Measurements from ENCODE around the gene SFT2D3. TPM values are rescaled to one million over a fixed set of nuclear protein-coding genes. Genes with fewer than 3 reads are reported as not detected.
A peak's percentile ranks its signal among the peaks of the same experiment; 100 is the strongest.

Gene SFT2D3
- total RNA-seq, 2 donors from 2014 or later = 2.6 to 3.5 TPM

DNA sequence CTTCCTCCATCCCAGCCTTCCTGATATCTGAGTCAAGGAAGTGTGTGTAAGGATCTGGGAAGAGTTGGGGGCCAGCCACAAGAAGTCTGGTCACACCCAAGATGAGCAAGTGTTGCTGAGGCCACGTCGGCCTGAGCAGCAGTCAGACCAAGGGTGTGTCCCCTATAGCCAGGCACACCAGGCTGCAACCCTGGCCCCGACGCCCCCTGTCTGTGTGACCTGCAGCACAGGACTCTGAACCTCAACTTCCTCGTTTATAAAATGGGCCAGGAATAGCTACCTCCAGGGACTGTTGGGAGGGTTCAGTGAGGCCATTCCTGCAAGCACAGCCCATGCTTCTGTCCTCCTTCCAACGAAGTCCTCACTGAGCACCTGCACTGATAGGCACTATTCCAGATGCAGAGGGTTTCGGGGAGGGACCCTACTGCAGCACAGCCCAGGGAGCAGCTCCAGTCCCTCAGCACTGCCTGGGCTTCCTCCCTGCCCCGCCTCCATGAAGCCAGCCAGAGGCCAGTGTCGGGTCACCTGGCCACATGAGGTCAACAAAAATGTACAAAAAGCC is 39.3 kb upstream of the SFT2D3 start:
- DNase-seq (ENCODE audit: low spot score in 2 of 2) (no peak), ATAC-seq (no peak)
- Mint-ChIP-seq H3K9me3 (no peaks in the 10 kb centered on the region), H3K36me3 (no peaks in the 10 kb centered on the region), H3K27ac (no peak overlapping the region)

DNA sequence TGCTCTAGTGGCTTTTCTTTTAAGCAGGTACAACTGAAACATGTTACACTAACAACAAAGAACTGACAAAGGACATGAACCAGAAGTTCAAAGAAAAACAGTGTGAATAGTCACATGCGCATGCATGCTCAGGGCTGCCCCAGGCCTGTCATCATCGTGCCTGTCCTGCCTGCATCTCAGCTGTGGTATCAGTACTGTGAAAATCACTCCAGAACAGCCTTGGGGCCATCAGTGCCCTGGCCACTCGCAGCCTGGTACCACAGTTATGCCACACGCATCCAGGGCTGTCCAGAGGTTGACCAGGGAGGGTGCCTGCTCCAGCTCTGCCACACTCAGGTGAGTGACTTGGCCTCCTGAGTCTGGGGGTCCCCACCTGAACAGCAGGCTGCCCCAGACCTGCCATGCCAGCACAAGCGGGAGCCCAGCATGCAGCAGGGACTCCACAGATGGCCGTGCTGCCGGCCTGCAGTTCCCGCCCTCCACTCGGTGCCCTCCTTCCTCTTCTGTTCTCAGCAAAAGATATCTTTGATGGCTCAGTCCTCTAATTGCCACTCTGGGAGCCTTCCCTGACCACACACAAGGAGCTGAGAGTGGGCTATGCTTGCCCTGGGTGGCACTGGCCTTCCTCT is 38.2 kb upstream of the SFT2D3 start:
- ATAC-seq = no peak
- DNase-seq (ENCODE audit: low spot score in 2 of 2) = peak in 1 of 2 donors; percentile 42
- Mint-ChIP-seq H3K36me3 (no peaks in the 10 kb centered on the region), H3K9me3 (no peaks in the 10 kb centered on the region), H3K27ac (no peak overlapping the region)

DNA sequence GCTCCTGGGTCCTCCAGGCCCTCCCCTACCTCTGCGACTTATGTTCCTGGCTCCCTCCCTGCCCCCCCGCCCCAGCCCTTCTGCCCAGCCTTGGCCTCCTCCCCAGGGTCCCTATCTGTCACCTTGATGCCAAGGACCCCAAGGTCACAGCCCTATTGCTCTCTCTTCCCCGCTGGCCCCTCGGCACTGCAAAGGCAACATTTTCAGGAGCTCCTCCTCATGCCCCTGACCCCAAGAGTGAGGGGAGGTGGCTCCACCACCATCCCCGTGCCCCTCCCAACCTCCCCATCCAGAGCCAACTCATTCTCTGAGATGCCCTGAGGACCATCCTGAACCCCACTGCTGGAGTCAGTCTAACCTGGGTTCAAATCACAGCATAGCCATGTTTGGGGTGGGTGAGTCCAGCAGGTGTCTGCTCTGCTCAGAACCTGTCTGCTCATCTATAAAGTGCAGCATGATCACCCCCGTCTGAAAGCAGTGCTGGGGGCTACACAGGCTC is 37.7 kb upstream of the SFT2D3 start:
- DNase-seq (ENCODE audit: low spot score in 2 of 2) (peak in 1 of 2 donors; percentile 33), ATAC-seq (no peak)
- Mint-ChIP-seq H3K27ac (no peak overlapping the region), H3K36me3 (no peaks in the 10 kb centered on the region), H3K9me3 (no peaks in the 10 kb centered on the region)

DNA sequence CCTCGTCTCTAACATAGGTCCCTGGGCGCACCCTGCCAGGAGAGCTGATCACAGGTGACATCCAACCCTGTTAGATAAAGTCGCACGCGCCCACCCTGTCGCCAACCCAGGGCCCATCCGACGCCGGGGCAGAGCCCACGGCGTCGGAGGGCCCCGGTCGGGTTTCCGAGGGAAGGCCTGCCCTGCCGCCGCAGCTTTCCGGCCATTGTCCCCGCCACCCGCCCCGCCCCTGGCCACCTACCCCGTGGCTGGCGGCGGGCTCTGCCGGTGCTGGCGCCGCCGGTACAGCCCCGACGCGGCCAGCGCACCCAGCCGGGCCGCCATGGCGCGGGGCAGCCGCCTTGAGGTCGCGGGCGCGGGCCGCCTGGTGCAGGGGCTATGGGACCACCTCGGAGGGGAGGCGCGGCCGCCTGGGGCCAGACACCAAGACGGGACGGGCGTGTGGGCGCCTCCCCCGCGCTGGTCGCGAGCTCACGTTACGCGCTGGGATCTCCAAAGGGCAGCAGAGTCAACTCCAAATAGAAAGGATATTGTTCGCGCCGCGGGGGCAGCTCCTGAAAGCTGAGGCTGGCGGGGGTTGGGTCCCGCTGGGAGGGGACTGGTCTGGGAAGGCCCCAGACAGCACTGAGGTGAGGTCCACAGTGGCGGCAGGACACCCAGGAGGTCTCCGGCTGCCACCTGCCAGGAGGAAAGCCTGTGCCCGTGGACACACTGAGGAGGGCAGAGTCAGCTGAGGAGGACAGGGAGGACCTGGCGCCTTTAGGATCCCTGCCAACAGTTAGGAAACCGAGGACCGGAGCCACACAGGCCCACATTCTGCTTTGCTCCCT is 37.0 kb upstream of the SFT2D3 start:
- H3K27ac Mint-ChIP-seq = no peak overlapping the region
- H3K9me3 Mint-ChIP-seq = no peaks in the 10 kb centered on the region
- DNase-seq (ENCODE audit: low spot score in 2 of 2) (peak in 1 of 2 donors; percentile 44), ATAC-seq (no peak)
- H3K36me3 Mint-ChIP-seq = no peaks in the 10 kb centered on the region

DNA sequence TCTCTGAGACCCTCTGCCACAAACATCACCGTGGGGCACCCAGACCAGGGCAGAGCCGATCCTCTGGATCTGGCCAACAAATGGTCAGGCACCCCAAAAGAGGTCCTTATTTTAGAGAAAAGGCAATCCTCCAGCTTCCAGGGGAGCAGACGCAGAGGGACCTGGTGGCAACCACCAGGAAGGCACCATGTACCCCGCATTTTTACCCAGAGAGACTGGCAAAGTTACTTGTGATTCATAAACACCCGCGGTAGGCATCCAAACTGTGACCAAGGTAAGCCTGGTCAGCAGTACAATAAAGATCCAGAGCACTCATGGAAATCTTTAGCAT is 36.4 kb upstream of the SFT2D3 start:
- H3K9me3 Mint-ChIP-seq = no peaks in the 10 kb centered on the region
- no peak for ATAC-seq
- no peaks in the 10 kb centered on the region for H3K36me3 Mint-ChIP-seq
- no peak overlapping the region for H3K27ac Mint-ChIP-seq
- DNase-seq (ENCODE audit: low spot score in 2 of 2) = no peak

DNA sequence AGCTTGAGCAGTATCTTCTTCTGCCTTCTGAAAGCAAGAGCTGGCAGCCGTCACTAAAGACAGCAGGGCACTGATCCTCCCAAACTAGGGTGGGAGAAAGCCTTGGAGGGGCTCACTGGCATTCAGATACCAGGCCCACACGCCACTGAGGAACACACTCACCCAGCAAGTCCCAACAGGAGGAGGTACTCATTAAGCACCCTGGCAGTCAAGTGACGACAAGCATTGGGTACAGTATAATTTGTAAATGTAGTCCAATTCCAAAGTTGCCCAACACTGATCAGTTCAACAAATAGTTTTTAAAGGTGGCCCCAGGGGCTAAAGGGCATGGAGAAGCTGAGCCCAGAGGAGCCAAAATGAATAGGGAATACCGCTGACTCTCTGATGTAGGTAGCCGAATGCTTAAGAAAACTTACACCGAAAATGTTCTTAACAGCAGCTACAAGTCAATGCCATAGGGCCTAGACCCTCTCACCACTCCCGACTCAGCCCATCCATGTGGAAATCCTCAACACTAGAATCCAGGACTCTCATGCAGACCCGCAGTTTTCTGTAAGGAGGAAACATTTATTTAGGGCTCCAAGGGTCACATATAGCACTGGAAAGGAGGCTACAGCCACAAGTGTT is 35.9 kb upstream of the SFT2D3 start:
- no peaks in the 10 kb centered on the region for H3K9me3 Mint-ChIP-seq
- no peaks in the 10 kb centered on the region for H3K36me3 Mint-ChIP-seq
- DNase-seq (ENCODE audit: low spot score in 2 of 2) = peak in 1 of 2 donors; percentile 18
- no peak for ATAC-seq
- no peak overlapping the region for H3K27ac Mint-ChIP-seq

DNA sequence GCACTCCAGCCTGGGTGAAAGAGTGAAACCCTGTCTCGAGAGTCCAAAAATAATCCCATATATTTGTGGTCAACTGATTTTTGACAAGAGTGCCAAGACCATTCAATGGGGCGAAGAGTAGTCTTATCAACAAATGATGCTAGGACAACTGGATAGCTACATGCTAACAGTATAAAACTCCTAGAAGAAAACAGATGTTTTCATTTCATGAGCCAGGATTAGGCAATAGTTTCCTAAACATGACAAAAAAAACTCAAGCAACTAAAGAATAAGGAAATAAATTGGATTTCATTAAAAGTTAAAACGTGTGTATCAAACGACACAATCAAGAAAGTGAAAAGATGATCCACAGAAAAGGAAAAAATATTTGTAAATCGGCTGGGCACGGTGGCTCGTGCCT is 32.2 kb upstream of the SFT2D3 start:
- no peak for DNase-seq (ENCODE audit: low spot score in 2 of 2)
- H3K27ac Mint-ChIP-seq = no peak overlapping the region

DNA sequence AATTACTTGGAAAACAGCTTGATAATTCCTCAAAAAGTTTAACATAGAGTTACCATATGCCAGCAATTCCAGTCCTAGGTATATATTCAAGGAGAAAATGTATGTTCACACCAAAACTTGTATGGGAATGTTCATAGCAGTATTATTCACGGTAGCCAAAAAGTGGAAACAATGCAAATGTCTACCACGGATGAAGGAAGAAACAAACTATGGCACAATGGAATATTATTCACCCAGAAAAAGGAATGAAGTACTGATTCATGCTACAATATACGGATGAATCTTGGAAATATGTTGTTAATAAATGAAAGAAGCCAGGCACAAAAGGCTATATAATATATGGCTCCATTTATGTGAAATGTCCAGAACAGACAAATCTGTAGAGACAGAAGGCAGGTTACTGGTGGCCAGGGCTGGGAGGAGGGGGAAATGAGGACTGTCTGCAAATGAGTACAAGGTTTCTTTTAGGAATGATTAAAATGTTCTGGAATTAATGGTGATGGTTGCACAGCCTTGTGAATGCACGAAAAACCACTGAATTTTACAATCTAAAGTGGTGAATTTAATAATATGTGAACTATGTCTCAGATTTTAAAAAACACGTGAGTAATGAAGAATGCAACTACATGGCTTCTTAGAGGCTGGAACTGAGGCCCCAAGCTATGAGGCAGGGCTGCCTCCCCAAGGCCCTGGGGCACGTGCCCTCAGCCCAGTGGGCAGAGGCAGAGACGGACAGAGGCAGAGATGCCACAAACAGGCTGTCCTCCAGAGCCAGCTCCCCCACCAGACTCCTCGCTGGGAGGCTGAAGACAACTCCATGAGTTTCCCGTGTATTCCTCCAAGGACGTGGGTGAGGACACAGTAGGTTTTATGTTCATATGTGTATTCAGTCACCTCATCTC is 31.0 kb upstream of the SFT2D3 start:
- DNase-seq (ENCODE audit: low spot score in 2 of 2) (no peak), ATAC-seq (no peak)
- no peak overlapping the region for H3K27ac Mint-ChIP-seq
- no peaks in the 10 kb centered on the region for H3K9me3 Mint-ChIP-seq
- H3K36me3 Mint-ChIP-seq = no peaks in the 10 kb centered on the region

More for the DNA sequence above, 32.2 kb upstream of the SFT2D3 start:
- ATAC-seq = no peak
- Mint-ChIP-seq H3K36me3 (no peaks in the 10 kb centered on the region), H3K9me3 (no peaks in the 10 kb centered on the region)

DNA sequence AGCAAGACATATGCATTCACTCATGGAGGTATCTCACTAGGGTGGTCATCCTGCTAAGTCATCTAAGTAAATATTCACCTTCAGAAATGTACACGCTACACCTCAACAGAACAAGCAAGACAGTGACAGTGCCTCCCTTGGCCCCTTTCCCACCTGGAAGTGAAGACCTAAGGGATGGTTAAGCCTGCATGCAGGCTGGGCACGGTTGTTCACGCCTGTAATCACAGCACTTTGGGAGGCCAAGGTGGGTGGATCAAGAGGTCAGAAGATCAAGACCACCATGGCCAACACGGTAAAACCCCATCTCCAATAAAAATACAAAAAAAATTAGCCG is 30.4 kb upstream of the SFT2D3 start:
- no peak for ATAC-seq
- no peak for DNase-seq (ENCODE audit: low spot score in 2 of 2)
- no peak overlapping the region for H3K27ac Mint-ChIP-seq
- H3K36me3 Mint-ChIP-seq = no peaks in the 10 kb centered on the region
- no peaks in the 10 kb centered on the region for H3K9me3 Mint-ChIP-seq

DNA sequence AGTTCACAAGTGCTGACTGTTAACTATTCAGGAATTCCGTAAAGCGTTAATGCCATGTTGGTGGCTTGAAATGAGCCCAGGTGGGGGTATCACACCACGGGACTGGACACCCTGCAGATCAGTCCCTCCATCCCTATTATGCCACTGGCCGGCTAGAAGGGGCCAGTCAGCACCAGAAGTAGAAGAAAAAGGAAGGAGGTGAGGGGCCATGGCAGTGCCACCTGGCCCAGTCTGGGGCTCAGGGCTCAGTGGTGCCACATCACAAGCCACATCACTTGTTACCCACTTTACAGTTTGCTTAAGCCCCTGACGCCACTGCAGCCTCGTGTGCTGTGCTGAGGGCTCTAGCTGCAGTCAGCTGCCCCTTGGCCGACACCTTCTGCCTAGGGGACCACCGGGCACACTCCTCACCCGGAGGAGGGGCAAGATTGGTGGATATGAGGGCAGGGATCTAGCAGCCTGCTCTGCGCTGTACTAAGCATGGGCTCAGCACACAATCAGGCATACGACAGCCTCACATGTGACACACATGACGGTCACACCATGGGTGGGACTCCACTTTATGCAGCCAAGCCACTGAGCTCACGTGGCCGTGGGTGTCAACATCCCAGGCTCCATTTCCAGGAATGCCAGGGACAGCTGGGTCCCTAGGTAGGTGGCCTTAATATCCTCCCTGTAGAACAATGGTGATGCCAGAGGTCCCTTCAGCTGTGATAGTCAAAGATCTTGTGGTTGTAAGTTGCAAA is 29.6 kb upstream of the SFT2D3 start:
- Mint-ChIP-seq H3K27ac (no peak overlapping the region), H3K36me3 (no peaks in the 10 kb centered on the region), H3K9me3 (no peaks in the 10 kb centered on the region)
- DNase-seq (ENCODE audit: low spot score in 2 of 2) (no peak), ATAC-seq (no peak)

DNA sequence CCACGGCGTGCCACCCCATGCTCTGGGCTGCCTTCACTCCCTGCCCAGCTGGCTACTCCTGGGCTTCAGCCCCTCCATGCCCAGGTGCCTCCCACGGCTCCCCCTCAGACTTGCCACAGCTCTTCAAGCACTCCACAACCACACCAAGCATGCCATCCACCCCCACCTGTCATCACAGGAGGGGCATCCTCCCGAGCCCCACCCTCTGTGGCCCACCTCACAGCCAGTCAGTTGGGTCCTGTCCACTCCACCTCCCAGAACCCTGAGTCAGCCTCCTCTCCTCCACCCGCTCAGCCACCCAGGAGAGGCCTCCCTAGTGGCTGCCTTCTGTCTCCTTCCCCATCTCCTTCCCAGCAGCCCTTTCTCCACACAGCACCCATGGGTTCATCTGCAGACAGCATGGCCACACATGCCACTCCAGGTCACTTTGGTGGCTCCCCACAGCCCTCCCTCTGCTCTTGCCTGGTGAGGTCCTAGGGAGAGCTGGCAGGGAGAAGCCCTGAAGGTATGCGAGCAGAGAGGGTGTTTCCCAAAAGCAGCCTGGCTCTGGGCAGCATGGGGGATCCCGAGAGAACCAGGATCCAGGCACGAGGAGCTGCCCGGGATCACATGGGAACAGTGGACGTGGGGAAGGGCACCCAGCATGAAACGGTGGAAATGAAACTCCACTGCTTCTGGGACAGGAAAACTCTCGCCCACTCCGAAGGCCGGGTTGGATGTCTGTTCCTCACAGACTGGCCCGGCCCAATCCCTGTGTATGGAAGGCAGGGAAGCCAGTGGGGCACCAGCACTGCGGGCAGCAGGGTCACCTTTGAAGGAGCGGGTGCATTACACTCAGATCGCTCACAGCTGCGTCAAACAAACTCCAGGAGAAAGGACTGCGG is 28.7 kb upstream of the SFT2D3 start:
- Mint-ChIP-seq H3K27ac (no peak overlapping the region), H3K9me3 (no peaks in the 10 kb centered on the region), H3K36me3 (no peaks in the 10 kb centered on the region)
- ATAC-seq (no peak), DNase-seq (ENCODE audit: low spot score in 2 of 2) (no peak)

DNA sequence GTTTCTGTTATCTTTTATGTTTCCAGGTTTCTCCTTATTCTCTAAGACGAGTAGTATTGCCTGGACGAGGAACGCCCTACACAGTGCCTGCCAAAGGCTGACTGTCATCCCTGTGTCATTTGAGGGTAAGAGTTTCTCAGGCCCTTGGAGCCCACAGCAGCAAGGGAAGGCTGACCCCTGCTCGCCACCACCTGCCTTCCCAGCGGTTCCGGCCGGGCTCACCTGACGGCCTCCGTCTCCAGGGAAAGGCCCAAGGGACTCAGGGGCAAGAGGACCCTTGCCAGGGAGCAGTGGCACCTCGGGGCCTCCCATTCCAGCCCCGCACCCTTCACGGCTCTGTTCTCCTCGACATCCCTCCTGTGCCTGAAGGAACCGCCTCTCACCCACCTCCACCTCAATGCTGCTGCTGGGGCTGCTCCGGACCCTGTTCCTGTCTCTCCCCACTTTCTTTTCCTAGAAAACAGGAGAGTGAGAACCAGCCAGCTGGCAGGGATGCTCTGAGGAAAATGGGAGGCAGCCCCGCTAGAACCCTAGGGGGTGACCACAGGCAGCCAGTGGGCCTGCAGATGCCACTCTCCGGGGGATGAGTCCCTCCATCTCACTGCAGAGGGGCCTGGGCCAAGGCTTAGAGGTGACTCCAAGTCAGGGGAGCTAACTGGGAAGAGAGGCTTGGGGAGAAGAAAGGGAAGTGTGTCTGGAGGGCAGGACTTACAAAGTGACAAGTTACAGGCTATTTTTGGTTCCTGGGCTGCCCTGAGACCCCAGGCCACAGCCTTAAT is 27.8 kb upstream of the SFT2D3 start:
- no peaks in the 10 kb centered on the region for H3K36me3 Mint-ChIP-seq
- DNase-seq (ENCODE audit: low spot score in 2 of 2) (no peak), ATAC-seq (no peak)
- H3K9me3 Mint-ChIP-seq = no peaks in the 10 kb centered on the region
- H3K27ac Mint-ChIP-seq = no peak overlapping the region

DNA sequence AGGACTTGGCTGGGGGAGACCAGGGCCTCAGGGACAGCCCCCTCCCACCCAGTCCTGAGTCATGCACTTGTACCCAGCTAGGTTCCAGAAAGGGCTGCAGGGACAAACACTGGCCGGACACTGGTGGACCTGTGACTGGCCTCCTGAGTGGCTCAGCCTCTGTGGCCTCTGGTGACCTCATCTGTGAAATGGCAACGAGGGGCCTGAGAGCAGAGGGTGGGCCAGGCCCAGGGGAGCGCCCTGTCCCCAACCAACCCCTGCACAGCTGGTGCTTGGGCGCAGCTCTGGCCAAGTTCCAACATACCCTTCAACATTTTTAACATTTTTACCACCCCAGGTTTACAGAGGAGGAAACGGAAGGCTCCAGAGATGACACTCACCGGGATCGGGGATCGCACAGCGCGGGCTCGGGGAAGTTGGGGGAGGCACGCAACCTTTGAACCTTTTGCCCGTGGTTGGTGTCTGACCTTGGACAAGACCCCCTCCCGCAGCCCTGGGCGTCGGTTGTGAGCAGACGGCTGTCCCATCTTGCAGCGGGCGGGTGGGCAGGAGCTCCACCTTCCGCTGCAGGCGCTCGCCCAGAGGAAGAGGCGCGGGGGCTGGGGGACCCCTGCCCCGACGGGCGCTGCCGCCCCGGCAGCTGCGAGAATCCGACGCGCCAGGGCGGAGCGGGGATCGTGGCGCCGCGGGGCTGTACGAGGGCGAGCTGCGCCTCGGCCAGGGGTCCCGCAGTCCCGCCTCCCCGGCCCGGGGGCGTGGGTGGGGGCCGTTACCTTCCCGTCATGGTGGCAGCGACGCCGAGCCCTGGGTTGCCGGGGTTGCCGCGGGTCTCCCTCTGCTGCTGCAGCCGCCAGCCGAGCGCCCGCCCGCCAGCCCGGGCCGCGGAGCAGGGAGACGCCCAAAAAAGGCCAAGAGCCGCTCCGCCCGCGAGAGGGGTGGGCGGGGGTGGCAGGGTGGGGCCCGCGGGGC is 26.8 kb upstream of the SFT2D3 start:
- peak; percentile 31 to 39 for DNase-seq (ENCODE audit: low spot score in 2 of 2)
- Mint-ChIP-seq H3K36me3 (no peaks in the 10 kb centered on the region), H3K9me3 (no peaks in the 10 kb centered on the region), H3K27ac (no peak overlapping the region)
- peak; percentile 53 to 54 for ATAC-seq

Data from activated naive CD4-positive, alpha-beta T cell treated with anti-CD3 and anti-CD28 coated beads, Interleukin-2, amount 50 U/mL, for 72 hours (primary cell).